Panc1 (cell line): ENCODE measurements around the gene TGM6.

Experiments used
- CTCF ChIP-seq: fragments of 450-650 bp; IDR thresholded peaks from 2 replicates; pipeline ENCODE4 v1.5.1; 2017; ENCODE audit warnings: mild to moderate bottlenecking
- POLR2AphosphoS5 ChIP-seq: IDR thresholded peaks from 2 replicates; pipeline ENCODE4 v1.6.1; 2012; ENCODE audit warnings: mild to moderate bottlenecking, low read depth, low read length, moderate library complexity
- REST ChIP-seq, 2 experiments: IDR thresholded peaks; 2 replicates each; pipeline ENCODE4 v1.6.1; 2011 to 2012; ENCODE audit warnings: low read depth in 2 of 2, control low read depth in 1 of 2, low read length in 1 of 2, mild to moderate bottlenecking in 1 of 2, moderate library complexity in 1 of 2; ENCODE audit not compliant: insufficient read depth in 1 of 2
- SIN3A ChIP-seq: IDR thresholded peaks from 2 replicates; pipeline ENCODE4 v1.6.1; 2012; ENCODE audit warnings: low read depth, mild to moderate bottlenecking, low read length, moderate library complexity, borderline replicate concordance; ENCODE audit not compliant: insufficient read depth
- TCF7L2 ChIP-seq: IDR thresholded peaks from 2 replicates; pipeline ENCODE4 v1.6.1; 2011; ENCODE audit warnings: mild to moderate bottlenecking, low read depth, low read length, inconsistent platforms

- TF ChIP-seq CTCF, result no peak
- no peak for TF ChIP-seq TCF7L2
- TF ChIP-seq POLR2AphosphoS5, result no peak
- no peak for TF ChIP-seq REST (IDR thresholded peaks at IDR 0.05; ENCODE audit: insufficient read depth in 1 of 2, low read depth in 2 of 2, low read length in 1 of 2)
- TF ChIP-seq SIN3A, result no peak
Measured at GRCh38 chr20:2460752-2461424, 80.2 kb downstream of the TGM6 start.
